Measurements from ENCODE around the gene PHC2. TPM values are rescaled to one million over a fixed set of nuclear protein-coding genes. Genes with fewer than 3 reads are reported as not detected.
A peak's percentile ranks its signal among the peaks of the same experiment; 100 is the strongest.

The PHC2 gene
- polyA plus RNA-seq, 3 donors from 2014 or later = 16.1 to 28.7 (median 27.4) TPM

DNA sequence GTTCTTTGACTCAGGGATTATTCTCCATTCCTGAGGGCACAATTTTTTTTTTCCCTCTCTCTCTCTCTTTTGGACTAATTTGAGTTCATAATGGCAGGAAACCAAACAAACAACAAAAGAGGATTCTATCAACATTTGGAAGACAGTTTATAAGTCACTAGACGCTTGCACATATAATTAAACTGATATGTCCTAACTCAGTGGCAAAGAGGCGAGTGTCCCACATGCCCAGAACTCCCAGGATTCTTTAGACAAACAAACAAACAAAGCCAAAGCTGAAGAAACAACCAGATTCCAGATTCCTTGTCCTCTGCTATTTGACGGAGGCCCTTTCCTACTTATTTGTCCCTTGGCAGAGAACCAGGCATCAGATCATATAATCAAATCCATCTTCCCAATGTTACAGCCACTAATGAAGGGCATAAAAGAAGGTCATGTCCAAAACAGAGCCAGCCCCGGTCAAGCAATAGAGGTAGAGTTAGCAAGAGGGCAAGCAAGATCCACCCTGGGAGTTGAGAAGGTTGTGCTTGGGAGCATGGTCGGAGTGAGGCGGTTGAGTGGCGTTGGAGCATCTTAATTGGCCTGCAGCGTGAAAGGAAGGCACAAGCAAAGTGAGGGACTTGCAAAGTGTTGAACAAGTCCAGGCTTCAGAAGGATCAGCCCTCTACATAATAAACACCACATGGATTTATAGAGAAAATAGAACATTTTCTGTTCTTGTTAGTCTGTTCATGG lies 144.3 kb downstream of the PHC2 start:
- H3K9me3 Mint-ChIP-seq = no peaks in the 10 kb centered on the region
- peaks cover 2 to 6% of the 10 kb centered on the region in 2 donors for H3K4me1 Mint-ChIP-seq
- peak overlapping the region in 1 of 6 donors; percentile 28 for H3K27ac Mint-ChIP-seq
- peaks cover 0 to 2% (median 0%) of the 10 kb centered on the region in 3 donors for H3K27me3 Mint-ChIP-seq (ENCODE audit: low read depth in 3 of 3)
- no peak overlapping the region for H3K4me3 Mint-ChIP-seq
- no peak for DNase-seq
- peaks cover 19 to 41% (median 19%) of the 10 kb centered on the region in 3 donors for H3K36me3 Mint-ChIP-seq

DNA sequence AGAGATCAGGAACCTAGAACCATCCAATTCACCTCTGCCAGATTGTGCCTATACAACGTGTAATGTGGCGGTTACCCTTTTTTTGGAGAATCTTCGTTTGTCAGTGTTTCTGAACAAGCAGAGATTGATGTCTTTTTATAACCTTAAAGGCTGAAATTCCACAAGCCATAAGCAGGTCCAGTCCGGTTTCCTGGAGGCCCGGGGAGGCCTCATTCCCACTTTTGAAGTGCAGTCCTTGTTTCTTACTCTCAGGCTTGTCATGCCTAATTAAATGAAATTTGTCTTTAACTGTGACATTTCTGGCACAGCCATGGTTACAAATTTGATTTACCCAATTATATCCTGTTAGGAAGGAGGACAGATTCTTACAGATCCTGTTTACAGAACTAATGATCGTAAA lies 146.8 kb downstream of the PHC2 start:
- no peak for DNase-seq
- H3K4me1 Mint-ChIP-seq = peaks cover 2 to 6% of the 10 kb centered on the region in 2 donors
- H3K9me3 Mint-ChIP-seq = no peaks in the 10 kb centered on the region
- H3K27ac Mint-ChIP-seq = no peak overlapping the region
- no peak overlapping the region for H3K4me3 Mint-ChIP-seq
- no peaks in the 10 kb centered on the region for H3K27me3 Mint-ChIP-seq (ENCODE audit: low read depth in 3 of 3)
- H3K36me3 Mint-ChIP-seq = peaks cover 20 to 42% (median 20%) of the 10 kb centered on the region in 3 donors

DNA sequence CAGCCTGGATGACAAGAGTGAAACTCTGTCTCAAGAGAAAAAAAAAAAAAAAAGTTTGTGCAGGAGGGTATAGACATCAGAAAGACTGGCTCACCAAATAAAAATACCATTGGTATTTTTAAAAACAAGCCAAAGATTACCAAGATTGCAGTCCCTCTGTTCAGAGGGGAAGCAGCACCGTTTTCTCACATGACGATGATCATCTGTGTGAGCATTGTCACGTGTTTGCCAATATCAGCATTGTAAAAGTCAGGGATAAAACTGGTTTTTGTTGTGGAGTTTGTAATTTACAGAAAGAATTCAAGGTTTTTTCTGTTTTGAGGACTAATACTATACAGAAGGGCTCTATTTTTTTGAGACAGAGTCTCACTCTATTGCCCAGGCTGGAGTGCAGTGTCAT lies 148.1 kb downstream of the PHC2 start:
- H3K9me3 Mint-ChIP-seq = no peaks in the 10 kb centered on the region
- peaks cover 2 to 6% of the 10 kb centered on the region in 2 donors for H3K4me1 Mint-ChIP-seq
- no peak overlapping the region for H3K27ac Mint-ChIP-seq
- H3K27me3 Mint-ChIP-seq (ENCODE audit: low read depth in 3 of 3) = no peaks in the 10 kb centered on the region
- H3K4me3 Mint-ChIP-seq = no peak overlapping the region
- H3K36me3 Mint-ChIP-seq = peaks cover 16 to 39% (median 17%) of the 10 kb centered on the region in 3 donors
- DNase-seq = no peak

DNA sequence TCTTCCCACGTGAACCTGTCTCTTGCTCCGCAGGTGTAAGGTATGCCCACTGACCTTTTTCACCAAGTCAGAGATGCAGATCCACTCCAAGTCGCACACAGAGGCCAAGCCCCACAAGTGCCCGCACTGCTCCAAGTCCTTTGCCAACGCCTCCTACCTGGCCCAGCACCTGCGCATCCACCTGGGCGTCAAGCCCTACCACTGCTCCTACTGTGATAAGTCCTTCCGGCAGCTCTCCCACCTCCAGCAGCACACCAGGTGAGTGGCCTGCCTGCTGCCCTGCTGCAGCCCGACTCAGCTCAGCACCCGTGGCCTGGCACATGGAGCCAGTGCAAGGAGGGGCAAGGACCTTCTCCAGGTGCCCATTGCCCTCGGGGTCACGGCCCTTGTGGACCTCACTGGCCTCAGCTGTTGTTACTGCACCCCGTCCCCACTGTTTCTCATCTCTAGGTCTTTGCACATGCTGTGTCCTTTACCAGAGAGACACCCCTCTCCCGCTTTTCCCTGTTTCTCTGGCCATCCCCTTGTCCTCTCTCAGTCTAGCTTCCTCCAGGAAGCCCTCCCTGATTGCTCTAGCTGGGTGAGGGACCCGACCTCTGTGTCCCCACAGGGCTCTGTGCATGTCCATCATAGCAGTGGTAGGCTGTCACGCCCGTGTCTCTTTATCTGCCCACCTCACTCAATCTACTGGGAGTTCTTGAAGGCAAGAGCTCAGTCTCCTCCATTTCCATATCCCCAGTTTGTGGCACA lies 149.2 kb downstream of the PHC2 start:
- no peaks in the 10 kb centered on the region for H3K27me3 Mint-ChIP-seq (ENCODE audit: low read depth in 3 of 3)
- H3K27ac Mint-ChIP-seq = peak overlapping the region in 2 of 6 donors; percentile 34 to 55
- H3K36me3 Mint-ChIP-seq = peaks cover 15 to 35% (median 17%) of the 10 kb centered on the region in 3 donors
- DNase-seq = no peak
- no peaks in the 10 kb centered on the region for H3K9me3 Mint-ChIP-seq
- H3K4me3 Mint-ChIP-seq = no peak overlapping the region
- H3K4me1 Mint-ChIP-seq = peaks cover 3% of the 10 kb centered on the region in 2 donors

DNA sequence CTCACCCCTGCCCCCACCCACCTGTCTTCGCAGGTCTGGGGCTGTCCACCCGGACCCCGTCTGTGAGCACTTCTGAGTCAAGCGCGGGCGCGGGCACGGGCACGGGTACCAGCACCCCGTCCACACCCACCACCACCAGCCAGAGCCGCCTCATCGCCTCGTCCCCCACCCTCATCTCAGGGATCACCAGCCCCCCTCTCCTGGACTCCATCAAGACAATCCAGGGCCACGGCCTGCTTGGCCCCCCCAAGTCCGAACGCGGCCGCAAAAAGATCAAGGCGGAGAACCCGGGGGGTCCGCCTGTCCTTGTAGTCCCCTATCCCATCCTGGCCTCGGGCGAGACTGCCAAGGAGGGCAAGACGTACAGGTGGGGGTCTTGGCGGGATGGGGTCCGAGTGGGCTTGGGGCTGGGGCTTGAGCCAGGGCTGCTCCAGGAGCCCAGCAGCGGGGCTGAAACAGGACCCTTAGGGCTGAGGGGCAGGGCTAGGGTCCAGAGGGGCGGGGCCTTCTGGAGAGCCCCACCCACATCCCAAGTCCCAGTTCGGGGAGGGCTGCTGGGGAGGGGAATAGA lies 150.7 kb downstream of the PHC2 start:
- DNase-seq = no peak
- no peak overlapping the region for H3K27ac Mint-ChIP-seq

DNA sequence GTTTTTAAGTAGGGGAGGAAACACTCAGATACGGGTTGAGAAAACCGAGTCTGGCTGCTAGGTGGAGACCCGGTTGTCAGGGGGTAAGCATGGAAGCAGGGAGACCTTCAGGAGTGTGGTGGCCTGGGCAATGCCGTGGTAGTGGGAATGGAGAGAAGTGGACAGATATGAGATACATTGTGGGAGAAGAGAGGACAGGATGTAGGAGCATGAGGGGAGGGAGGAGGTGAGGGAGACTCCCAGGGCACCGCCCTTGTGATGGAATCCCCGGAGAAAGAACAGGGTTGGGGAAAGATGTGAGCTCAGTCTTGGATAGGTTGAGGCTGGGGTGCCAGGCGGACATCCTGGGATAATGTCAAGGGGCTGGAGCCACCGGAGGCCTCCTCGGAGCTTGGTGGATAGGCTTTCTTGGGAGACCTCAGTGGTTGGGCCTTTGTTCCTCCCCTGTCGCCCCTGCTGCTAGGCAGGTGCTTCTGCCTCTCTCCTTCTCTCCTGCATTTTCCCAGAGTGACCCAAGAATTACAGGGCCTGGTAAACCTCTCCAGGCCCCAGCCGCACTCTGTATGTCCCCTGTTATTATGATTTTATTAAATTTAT lies 153.3 kb downstream of the PHC2 start:
- DNase-seq = no peak
- no peaks in the 10 kb centered on the region for H3K9me3 Mint-ChIP-seq
- peak overlapping the region in 3 of 6 donors; percentile 32 to 64 (median 56) for H3K27ac Mint-ChIP-seq
- H3K36me3 Mint-ChIP-seq = peaks cover 14 to 27% (median 17%) of the 10 kb centered on the region in 3 donors
- H3K27me3 Mint-ChIP-seq (ENCODE audit: low read depth in 3 of 3) = peaks cover 0 to 3% (median 2%) of the 10 kb centered on the region in 3 donors
- peaks cover 31 to 35% of the 10 kb centered on the region in 2 donors for H3K4me1 Mint-ChIP-seq
- no peak overlapping the region for H3K4me3 Mint-ChIP-seq

More for the DNA sequence above, 150.7 kb downstream of the PHC2 start:
- H3K36me3 Mint-ChIP-seq = peaks cover 17 to 34% (median 17%) of the 10 kb centered on the region in 3 donors
- no peaks in the 10 kb centered on the region for H3K9me3 Mint-ChIP-seq
- H3K27me3 Mint-ChIP-seq (ENCODE audit: low read depth in 3 of 3) = no peaks in the 10 kb centered on the region
- peaks cover 5 to 10% of the 10 kb centered on the region in 2 donors for H3K4me1 Mint-ChIP-seq
- H3K4me3 Mint-ChIP-seq = no peak overlapping the region

DNA sequence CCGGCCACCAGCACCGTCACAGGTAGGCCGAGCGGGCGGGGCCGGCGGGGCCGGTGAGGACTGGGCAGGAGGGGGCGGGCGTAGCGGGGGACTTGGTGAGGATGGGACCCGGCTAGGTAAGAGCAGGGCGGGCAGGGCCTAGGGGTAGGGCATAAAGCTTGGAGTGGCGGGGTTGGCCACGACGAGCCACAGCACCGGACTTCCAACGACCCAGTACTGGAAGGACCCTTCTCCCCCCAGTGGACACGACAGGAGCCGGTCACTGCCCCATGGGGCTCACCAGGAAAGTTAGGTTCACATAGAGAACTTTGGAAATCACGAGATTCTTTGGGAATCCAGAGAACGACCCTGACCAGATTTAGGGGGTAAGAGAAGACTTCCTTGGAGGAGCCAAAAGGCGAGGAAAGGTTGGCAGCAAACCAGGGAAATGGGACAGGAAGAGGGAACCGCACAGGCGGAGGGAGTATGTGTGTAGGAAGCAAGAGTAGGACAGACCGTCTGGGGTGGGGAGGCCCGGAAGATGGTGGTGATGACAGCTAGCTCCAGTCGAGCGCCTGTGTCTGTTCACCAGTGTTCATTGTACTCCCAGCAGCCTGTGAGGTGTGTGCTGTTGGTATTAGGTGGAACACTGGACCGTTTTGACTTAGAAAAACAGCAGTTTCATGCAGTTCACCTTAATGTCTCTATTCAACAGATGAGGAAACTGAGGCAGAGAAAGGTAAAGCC lies 154.2 kb downstream of the PHC2 start:
- H3K9me3 Mint-ChIP-seq = no peaks in the 10 kb centered on the region
- peaks cover 7 to 19% (median 10%) of the 10 kb centered on the region in 3 donors for H3K36me3 Mint-ChIP-seq
- peaks cover 39 to 44% of the 10 kb centered on the region in 2 donors for H3K4me1 Mint-ChIP-seq
- peak overlapping the region in 4 of 6 donors; percentile 3 to 89 (median 66) for H3K27ac Mint-ChIP-seq
- H3K27me3 Mint-ChIP-seq (ENCODE audit: low read depth in 3 of 3) = peaks cover 0 to 3% (median 2%) of the 10 kb centered on the region in 3 donors
- H3K4me3 Mint-ChIP-seq = no peak overlapping the region
- no peak for DNase-seq

DNA sequence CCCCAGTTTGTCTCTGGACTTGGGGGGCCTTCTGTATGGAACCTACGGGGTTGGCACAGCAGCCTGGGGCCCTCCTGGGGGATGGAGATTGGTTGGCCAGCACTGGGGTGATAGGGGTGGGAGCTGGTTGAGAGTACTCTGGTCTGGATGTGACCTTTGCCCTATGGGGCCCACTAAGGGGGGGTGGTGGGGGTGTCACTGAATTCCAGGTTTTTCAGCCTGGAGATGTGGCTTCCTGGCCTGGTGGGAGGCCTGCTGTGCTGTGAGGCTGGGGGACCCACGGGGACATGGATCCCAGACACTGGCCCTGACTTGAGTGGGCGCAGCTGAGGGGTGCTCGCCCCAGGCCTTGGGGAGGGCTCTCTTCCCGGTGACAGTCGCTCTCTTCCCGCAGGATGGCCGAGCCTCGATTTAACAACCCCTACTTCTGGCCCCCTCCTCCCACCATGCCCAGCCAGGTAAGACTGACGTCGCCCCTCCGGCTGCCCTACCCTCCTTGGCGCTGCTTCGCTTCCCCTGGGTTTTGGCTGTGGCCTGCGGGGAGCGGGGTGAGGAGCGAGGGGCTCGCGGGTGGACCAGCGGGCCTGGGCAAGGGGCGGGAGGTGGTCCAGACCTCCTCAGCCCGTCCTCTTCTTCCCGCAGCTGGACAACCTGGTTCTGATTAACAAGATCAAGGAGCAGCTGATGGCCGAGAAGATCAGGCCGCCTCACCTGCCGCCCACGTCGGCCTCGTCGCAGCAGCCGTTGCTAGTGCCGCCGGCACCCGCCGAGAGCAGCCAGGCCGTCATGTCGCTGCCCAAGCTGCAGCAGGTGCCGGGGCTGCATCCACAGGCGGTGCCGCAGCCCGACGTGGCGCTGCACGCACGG lies 155.0 kb downstream of the PHC2 start:
- Mint-ChIP-seq H3K9me3 (no peaks in the 10 kb centered on the region), H3K36me3 (peaks cover 7 to 16% (median 9%) of the 10 kb centered on the region in 3 donors), H3K27me3 (ENCODE audit: low read depth in 3 of 3) (peaks cover 0 to 3% (median 2%) of the 10 kb centered on the region in 3 donors), H3K4me1 (peaks cover 47 to 51% of the 10 kb centered on the region in 2 donors), H3K27ac (peak overlapping the region in 4 of 6 donors; percentile 90 to 97 (median 94)), H3K4me3 (no peak overlapping the region)
- DNase-seq = no peak

DNA sequence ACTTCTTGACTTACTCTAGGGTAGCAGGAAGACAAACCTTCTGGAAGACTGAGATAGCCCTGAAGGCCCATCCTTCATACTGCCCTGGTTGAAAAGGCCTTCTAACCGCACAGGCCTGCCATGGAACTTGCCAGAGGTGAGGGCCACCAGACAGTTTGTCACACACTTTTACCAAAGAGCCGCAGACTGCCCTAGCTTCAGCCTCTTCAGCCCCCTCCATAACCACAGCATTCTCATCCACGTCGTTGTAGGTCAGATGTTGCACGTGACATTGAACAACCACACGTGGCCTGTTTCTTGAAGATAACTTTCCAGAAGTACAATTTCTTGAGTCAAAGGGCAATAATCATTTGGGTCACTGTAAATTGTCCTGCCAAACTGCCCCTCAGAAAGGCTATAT lies 155.7 kb downstream of the PHC2 start:
- peak in 2 of 3 donors; percentile 13 to 17 for DNase-seq
- peak overlapping the region; percentile 78 to 97 (median 90) for H3K27ac Mint-ChIP-seq

DNA sequence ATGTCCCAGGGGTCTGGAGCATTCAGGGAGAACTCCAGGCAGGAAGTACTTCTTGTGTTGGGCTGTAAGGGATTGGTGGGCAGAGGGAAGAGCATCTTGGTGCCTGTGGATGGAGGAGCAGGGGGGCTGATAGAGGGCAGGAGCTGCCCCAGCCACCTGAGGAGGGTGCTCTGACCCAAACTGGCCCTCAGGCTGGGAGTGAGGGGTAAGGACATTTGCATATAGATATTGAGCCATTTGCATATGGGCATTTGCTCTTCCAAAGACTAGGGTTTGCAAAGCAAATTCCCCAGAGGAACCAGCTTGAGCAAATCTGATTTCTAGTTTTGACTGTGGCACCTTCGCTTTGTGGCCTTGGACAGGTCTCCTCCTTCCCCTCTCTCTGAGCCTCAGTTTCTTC lies 156.4 kb downstream of the PHC2 start:
- no peak for DNase-seq
- peaks cover 57 to 59% of the 10 kb centered on the region in 2 donors for H3K4me1 Mint-ChIP-seq
- H3K9me3 Mint-ChIP-seq = no peaks in the 10 kb centered on the region
- peak overlapping the region in 4 of 5 donors; percentile 1 to 91 (median 18) for H3K4me3 Mint-ChIP-seq
- H3K27ac Mint-ChIP-seq = peak overlapping the region; percentile 88 to 97 (median 93)
- peaks cover 0 to 3% (median 2%) of the 10 kb centered on the region in 3 donors for H3K27me3 Mint-ChIP-seq (ENCODE audit: low read depth in 3 of 3)
- peaks cover 4 to 12% (median 10%) of the 10 kb centered on the region in 3 donors for H3K36me3 Mint-ChIP-seq

More for the DNA sequence above, 155.7 kb downstream of the PHC2 start:
- Mint-ChIP-seq H3K4me1 (peaks cover 53 to 55% of the 10 kb centered on the region in 2 donors), H3K4me3 (peak overlapping the region in 2 of 5 donors; percentile 1 to 91), H3K9me3 (no peaks in the 10 kb centered on the region), H3K27me3 (ENCODE audit: low read depth in 3 of 3) (peaks cover 0 to 3% (median 2%) of the 10 kb centered on the region in 3 donors), H3K36me3 (peaks cover 7 to 16% (median 11%) of the 10 kb centered on the region in 3 donors)

DNA sequence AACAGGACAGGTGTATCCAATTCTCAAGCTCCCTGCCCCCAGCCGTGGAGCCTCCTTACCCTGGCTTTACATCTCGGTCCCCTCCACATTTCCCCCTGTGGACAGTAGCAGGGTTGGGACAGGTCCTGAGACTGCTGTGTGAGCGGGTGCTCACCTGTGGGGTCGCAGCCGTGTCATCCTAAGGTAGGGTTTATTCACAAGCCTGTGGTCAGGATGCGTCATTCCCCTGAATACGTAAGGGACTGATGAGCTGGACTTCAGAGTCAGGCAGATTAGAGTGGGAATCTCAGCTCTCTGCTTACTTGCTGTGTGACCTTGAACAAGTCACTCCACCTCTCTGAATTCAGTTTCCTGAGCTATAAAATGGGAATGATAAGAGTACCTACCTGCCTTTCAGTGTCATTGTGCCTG lies 156.9 kb downstream of the PHC2 start:
- Mint-ChIP-seq H3K4me3 (peak overlapping the region; percentile 70 to 91 (median 80)), H3K9me3 (no peaks in the 10 kb centered on the region), H3K27ac (peak overlapping the region; percentile 88 to 97 (median 93))

More for the DNA sequence above, 156.9 kb downstream of the PHC2 start:
- no peak for DNase-seq
- peaks cover 0 to 3% (median 2%) of the 10 kb centered on the region in 3 donors for H3K27me3 Mint-ChIP-seq (ENCODE audit: low read depth in 3 of 3)
- peaks cover 57 to 63% of the 10 kb centered on the region in 2 donors for H3K4me1 Mint-ChIP-seq
- H3K36me3 Mint-ChIP-seq = peaks cover 4 to 11% (median 8%) of the 10 kb centered on the region in 3 donors

Data from immature natural killer cell (primary cell).